GM20000 (cell line): ENCODE measurements around the gene ANXA10.

Experiments used
- DNase-seq: peaks from one replicate; pipeline ENCODE4 v3.0.0; 2012; ENCODE audit warnings: low spot score
- CTCF ChIP-seq: IDR thresholded peaks from 2 replicates; pipeline ENCODE4 v1.5.1; 2012; ENCODE audit warnings: mild to moderate bottlenecking, control low read depth; ENCODE audit errors: extremely low read depth, missing control alignments

ANXA10 gene

DNA sequence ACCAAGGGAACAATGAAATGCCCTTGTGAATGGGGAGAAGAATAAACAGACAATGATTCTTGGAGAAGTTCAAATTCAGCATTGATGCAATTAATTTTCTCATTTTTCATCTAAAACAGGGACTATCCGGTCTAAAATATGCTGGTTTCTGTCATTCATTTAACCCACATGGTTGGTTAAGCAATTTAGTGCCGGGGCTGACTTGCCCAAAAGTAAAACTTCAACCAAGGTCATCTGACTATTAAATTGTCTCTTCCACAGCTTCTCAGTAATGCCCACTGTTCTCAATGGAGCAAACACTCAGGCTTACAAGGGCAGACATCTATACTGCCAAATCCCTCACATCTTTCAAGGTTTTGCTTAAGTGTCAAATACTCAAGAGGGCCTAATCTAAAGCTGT, 51.3 kb downstream of the ANXA10 start:
- no peak for TF ChIP-seq CTCF
- no peak for DNase-seq

- no peak for DNase-seq
- TF ChIP-seq CTCF: no peak
Observed at GRCh38 chr4:168150420-168151050, 58.2 kb downstream of the ANXA10 start.

DNA sequence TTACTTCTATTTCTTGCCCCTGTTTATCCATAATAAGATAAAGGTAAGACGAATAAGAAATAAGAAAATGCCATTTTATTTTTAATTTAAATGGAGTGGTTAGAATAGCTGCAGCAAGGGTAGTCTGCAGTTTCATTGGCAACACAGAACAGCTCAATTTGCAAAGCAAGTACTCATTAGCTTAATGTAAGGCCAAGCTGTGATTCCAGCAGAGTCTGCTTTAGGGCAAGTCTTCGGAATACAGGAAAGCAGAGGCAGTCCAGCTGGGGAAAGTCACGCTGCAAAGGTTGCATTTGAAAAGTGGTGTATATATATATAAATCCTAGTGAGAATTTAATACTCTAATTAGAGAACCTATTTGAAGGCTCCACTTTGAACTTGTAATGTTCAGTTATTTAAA, 59.0 kb downstream of the ANXA10 start:
- no peak for DNase-seq
- no peak for TF ChIP-seq CTCF

DNA sequence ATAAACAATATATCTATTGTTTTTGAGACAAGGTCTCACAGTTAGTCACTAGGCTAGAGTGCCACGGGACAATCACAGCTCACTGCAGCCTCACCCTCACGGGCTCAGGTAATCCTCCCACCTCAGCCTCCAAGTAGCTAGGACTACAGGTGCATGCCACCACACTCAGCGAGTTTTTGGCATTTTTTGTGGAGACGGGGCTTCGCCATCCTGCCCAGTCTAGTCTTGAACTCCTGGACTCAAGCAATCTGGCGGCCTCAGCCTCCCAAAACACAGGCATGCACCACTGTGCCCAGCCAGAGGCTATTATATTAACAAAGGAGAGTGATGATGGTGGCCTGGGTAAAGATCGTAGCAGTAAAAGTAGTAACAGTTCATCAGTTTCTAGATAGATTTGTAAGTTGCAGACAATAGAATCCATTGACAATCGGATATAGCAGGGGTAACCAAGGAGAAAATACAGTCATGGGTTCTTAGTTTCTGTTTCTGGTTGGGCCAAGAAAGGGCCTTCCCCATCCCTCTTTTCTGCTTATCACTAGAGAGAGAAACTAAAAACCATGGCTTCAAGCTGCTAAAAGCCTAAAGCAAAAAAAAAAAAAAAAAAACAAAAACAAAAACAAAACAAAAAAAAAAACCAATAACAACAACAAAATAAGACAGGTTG, 60.6 kb downstream of the ANXA10 start:
- TF ChIP-seq CTCF: no peak
- no peak for DNase-seq

- DNase-seq: peak; percentile 11
- TF ChIP-seq CTCF: peak; percentile 68
Observed at GRCh38 chr4:168153596-168154440, 61.5 kb downstream of the ANXA10 start.

- no peak for TF ChIP-seq CTCF
- no peak for DNase-seq
Observed at GRCh38 chr4:168154546-168155277, 62.4 kb downstream of the ANXA10 start.
